Caco-2 (cell line): ENCODE data around the gene GPS1. TPM values are rescaled to one million over a fixed set of nuclear protein-coding genes. Genes with fewer than 3 reads are reported as not detected.
A peak's percentile ranks its signal among the peaks of the same experiment; 100 is the strongest.

Experiments used
- BruUV-seq: library from RNA; stranded (reverse); fragments of 400-500 nt; replicated peaks from 2 replicates; lab custom pipeline; 2021; lab: Mats Ljungman, UMichigan
- CTCF ChIA-PET: fragments of 300-600 bp; sonication (Branson Sonifier 250); formaldehyde crosslinking; loops from one replicate; lab custom pipeline; 2022; ENCODE audit warnings: antibody characterized with exemption; lab: Charles Lee
- POLR2A ChIA-PET: fragments of 300-600 bp; sonication (Branson Sonifier 250); formaldehyde crosslinking; loops from one replicate; lab custom pipeline; 2022; ENCODE audit warnings: antibody characterized with exemption; lab: Charles Lee
- DNase-seq, 2 experiments: peaks; one replicate each; pipeline versions ENCODE4 v3.0.0 to v3.0.0-alpha.2; 2020 to 2022
- H3K27me3 ChIP-seq: replicated peaks from 2 replicates; pipeline ENCODE4 v1.6.0; 2011; ENCODE audit warnings: low read length; ENCODE audit not compliant: control insufficient read depth, insufficient read depth
- H3K36me3 ChIP-seq: 2 replicates; pipeline ENCODE4 v1.5.1; 2011; ENCODE audit warnings: low read length; ENCODE audit not compliant: control insufficient read depth, insufficient read depth
- H3K4me1 ChIP-seq: fragments of 250-450 bp; sonication (Bioruptor Pico); 2 replicates; pipeline ENCODE4 v1.5.1; 2020; ENCODE audit warnings: mild to moderate bottlenecking
- H3K4me3 ChIP-seq: 2 replicates; pipeline ENCODE4 v1.5.1; 2011; ENCODE audit warnings: low read depth, mild to moderate bottlenecking, control low read depth, low read length
- H3K9me3 ChIP-seq: fragments of 250-450 bp; sonication (Bioruptor Pico); 2 replicates; pipeline ENCODE4 v1.5.1; 2020; ENCODE audit warnings: mild to moderate bottlenecking, moderate library complexity
- H3K27ac Mint-ChIP-seq: one replicate; pipeline ENCODE4 v1.8.0; 2022; ENCODE audit warnings: mixed read lengths; ENCODE audit not compliant: unreplicated experiment
- H3K27me3 Mint-ChIP-seq: one replicate; pipeline ENCODE4 v1.8.0; 2022; ENCODE audit warnings: mixed read lengths; ENCODE audit not compliant: insufficient read depth, unreplicated experiment
- H3K36me3 Mint-ChIP-seq: one replicate; pipeline ENCODE4 v1.8.0; 2022; ENCODE audit warnings: mild to moderate bottlenecking, mixed read lengths; ENCODE audit not compliant: insufficient read depth, unreplicated experiment
- H3K4me1 Mint-ChIP-seq: one replicate; pipeline ENCODE4 v1.8.0; 2022; ENCODE audit warnings: low read depth, mixed read lengths; ENCODE audit not compliant: unreplicated experiment
- H3K4me3 Mint-ChIP-seq: one replicate; pipeline ENCODE4 v1.8.0; 2022; ENCODE audit warnings: mild to moderate bottlenecking, moderate library complexity, mixed read lengths; ENCODE audit not compliant: unreplicated experiment
- H3K9me3 Mint-ChIP-seq: one replicate; pipeline ENCODE4 v1.8.0; 2022; ENCODE audit warnings: mixed read lengths; ENCODE audit not compliant: unreplicated experiment
- intact Hi-C: fragments of 100-400 bp; cut with micrococcal nuclease; formaldehyde crosslinking; loops from one replicate; pipeline ENCODE4 v1.10.0; 2022; ENCODE audit not compliant: unreplicated experiment
- total RNA-seq: library from RNA; stranded (reverse); gene quantifications from 2 replicates; pipeline ENCODE4 v1.2.3, GENCODE V29; 2022
- TF ChIP-seq, protein P1 (sequence below), 2 experiments: fragments of 200-600 bp in 1 of 2; IDR thresholded peaks; 1 replicate in 1 of 2; 2 replicates in 1 of 2; pipeline versions ENCODE4 v1.5.1 to v1.8.0; 2011 to 2022; ENCODE audit warnings: antibody characterized with exemption in 1 of 2, control low read depth in 1 of 2, inconsistent platforms in 1 of 2, low read depth in 1 of 2, low read length in 1 of 2, mild to moderate bottlenecking in 1 of 2, moderate library complexity in 1 of 2; ENCODE audit not compliant: insufficient read depth in 1 of 2, severe bottlenecking in 1 of 2, unreplicated experiment in 1 of 2

The GPS1 gene
- total RNA-seq, 1 experiment from 2014 or later = 195 TPM

GRCh38 chr17:82019690-82020571 is 31.8 kb upstream of the GPS1 start:
- DNase-seq = peak; percentile 75 to 81
- H3K9me3 Mint-ChIP-seq = no peaks in the 10 kb centered on the region
- H3K36me3 Mint-ChIP-seq = peaks cover 59% of the 10 kb centered on the region
- TF ChIP-seq, protein P1, sequence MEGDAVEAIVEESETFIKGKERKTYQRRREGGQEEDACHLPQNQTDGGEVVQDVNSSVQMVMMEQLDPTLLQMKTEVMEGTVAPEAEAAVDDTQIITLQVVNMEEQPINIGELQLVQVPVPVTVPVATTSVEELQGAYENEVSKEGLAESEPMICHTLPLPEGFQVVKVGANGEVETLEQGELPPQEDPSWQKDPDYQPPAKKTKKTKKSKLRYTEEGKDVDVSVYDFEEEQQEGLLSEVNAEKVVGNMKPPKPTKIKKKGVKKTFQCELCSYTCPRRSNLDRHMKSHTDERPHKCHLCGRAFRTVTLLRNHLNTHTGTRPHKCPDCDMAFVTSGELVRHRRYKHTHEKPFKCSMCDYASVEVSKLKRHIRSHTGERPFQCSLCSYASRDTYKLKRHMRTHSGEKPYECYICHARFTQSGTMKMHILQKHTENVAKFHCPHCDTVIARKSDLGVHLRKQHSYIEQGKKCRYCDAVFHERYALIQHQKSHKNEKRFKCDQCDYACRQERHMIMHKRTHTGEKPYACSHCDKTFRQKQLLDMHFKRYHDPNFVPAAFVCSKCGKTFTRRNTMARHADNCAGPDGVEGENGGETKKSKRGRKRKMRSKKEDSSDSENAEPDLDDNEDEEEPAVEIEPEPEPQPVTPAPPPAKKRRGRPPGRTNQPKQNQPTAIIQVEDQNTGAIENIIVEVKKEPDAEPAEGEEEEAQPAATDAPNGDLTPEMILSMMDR (IDR thresholded peaks at IDR 0.05; ENCODE audit: insufficient read depth in 1 of 2, low read depth in 1 of 2, low read length in 1 of 2, severe bottlenecking in 1 of 2, unreplicated experiment in 1 of 2) = peak; percentile 70 to 72
- intact Hi-C loops = loop anchor here (5.0 kb wide), 2 partner anchors 93 to 148 kb away; partner anchors contain the start of genes ARHGDIA and MAFG
- no peaks in the 10 kb centered on the region for H3K9me3 ChIP-seq
- peak overlapping the region; percentile 82 for H3K27ac Mint-ChIP-seq
- H3K4me1 Mint-ChIP-seq = no peaks in the 10 kb centered on the region
- H3K27me3 Mint-ChIP-seq = no peaks in the 10 kb centered on the region
- ChIA-PET CTCF (interaction anchor here (0.5 to 5.0 kb wide), 14 partner anchors 11 to 1073 kb away, joined by 3 to 92 read pairs (median 4); partner anchors contain the start of genes DCXR, NOTUM and RAC3), POLR2A (interaction anchor here (0.6 to 0.7 kb wide), 2 partner anchors 18 to 214 kb away, joined by 3 to 10 read pairs; partner anchors contain the start of gene DCXR)
- H3K4me1 ChIP-seq = peaks cover 15% of the 10 kb centered on the region
- H3K4me3 ChIP-seq = no peak overlapping the region
- H3K27me3 ChIP-seq = no peaks in the 10 kb centered on the region
- no TSS peak for BruUV-seq
- H3K4me3 Mint-ChIP-seq = peak overlapping the region; percentile 83
- H3K36me3 ChIP-seq = no peaks in the 10 kb centered on the region; the same call in 1 of the 2 replicates

DNA sequence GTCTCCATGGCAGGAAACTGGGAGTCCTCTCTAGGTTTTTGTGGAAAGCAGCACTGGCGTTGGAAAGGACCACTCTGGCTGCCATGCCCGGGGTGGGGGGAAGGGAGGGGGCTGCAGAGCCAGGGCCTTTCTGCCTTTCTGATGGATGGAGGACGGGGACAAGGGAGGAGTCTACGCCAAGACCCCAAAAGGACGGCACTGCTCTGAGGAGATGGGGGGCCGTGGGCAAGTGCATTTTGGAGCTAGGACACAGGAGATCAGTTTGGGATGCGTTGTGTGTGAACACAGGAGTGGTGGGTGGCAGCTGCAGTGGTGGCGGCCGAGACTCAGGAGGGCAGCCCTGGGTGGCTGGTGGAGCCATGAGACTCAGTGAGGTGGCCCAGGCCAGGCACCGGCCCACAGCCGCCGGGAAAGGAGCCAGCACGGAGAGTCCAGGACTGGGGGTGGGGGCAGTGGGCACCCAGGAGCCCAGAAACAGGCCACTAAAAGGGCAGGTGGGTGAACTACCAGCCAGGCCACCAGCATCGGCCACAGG is 31.1 kb upstream of the GPS1 start:
- H3K36me3 Mint-ChIP-seq = peaks cover 65% of the 10 kb centered on the region
- no peaks in the 10 kb centered on the region; the same call in none of the 2 replicates for H3K36me3 ChIP-seq
- peak overlapping the region; percentile 82 for H3K27ac Mint-ChIP-seq
- H3K4me3 ChIP-seq = no peak overlapping the region
- H3K4me3 Mint-ChIP-seq = peak overlapping the region; percentile 83
- no TSS peak for BruUV-seq
- H3K9me3 ChIP-seq = no peaks in the 10 kb centered on the region
- peaks cover 15% of the 10 kb centered on the region for H3K4me1 ChIP-seq
- intact Hi-C loops = loop anchor here (1.0 to 5.0 kb wide), 3 partner anchors 59 to 148 kb away; partner anchors contain the start of genes ARHGDIA, MAFG and NOTUM
- CTCF ChIA-PET = interaction anchor here (0.6 to 5.0 kb wide), 11 partner anchors 10 to 290 kb away, joined by 3 to 92 read pairs (median 5); partner anchors contain the start of genes DCXR, NOTUM and RAC3
- TF ChIP-seq, protein P1 (IDR thresholded peaks at IDR 0.05; ENCODE audit: insufficient read depth in 1 of 2, low read depth in 1 of 2, low read length in 1 of 2, severe bottlenecking in 1 of 2, unreplicated experiment in 1 of 2) = no peak
- peaks cover 6% of the 10 kb centered on the region for H3K4me1 Mint-ChIP-seq
- no peaks in the 10 kb centered on the region for H3K27me3 Mint-ChIP-seq
- POLR2A ChIA-PET = interaction anchor here (2.9 kb wide), 1 partner anchor 11 kb away, joined by 12 read pairs; the partner anchor contains the start of gene RAC3
- H3K27me3 ChIP-seq = no peaks in the 10 kb centered on the region
- DNase-seq = no peak
- no peaks in the 10 kb centered on the region for H3K9me3 Mint-ChIP-seq
